Suprapubic skin (tissue), 3 donors: ENCODE results near the gene THRB.

Source experiments
- POLR2AphosphoS5 ChIP-seq, 3 donors: sonication (generic); formaldehyde crosslinking; IDR thresholded peaks; one replicate each; pipeline ENCODE4 v1.6.1; 2017; ENCODE audit warnings: antibody characterized with exemption in 3 of 3
- TF ChIP-seq, protein P1 (sequence below), 2 donors: fragments of 200-600 bp in 1 of 2; fragments of 450-650 bp in 1 of 2; sonication (generic) in 1 of 2; IDR thresholded peaks; one replicate each; pipeline ENCODE4 v1.5.1; 2016 to 2019; ENCODE audit warnings: antibody characterized with exemption in 2 of 2, mild to moderate bottlenecking in 1 of 2, moderate library complexity in 1 of 2

DNA sequence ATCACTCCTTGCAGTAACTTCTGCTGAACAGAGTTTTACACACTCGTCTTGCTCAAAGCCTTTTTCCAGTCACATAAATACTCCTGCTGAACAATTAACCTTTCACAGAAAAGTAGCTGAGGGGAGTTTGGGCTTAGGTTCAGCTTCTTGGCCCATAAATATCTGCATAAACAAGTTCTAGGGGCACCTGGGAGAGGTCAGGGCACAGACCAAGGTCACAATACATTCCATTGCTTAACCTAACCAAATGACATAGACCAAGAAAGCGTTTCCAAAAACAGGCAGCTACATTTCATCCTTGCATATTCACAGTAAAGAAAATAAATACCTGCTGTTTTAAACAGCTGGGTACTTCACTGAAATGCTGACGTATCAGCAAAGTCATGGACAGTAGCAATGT lies 101.3 kb downstream of the THRB start:
- TF ChIP-seq, protein P1, sequence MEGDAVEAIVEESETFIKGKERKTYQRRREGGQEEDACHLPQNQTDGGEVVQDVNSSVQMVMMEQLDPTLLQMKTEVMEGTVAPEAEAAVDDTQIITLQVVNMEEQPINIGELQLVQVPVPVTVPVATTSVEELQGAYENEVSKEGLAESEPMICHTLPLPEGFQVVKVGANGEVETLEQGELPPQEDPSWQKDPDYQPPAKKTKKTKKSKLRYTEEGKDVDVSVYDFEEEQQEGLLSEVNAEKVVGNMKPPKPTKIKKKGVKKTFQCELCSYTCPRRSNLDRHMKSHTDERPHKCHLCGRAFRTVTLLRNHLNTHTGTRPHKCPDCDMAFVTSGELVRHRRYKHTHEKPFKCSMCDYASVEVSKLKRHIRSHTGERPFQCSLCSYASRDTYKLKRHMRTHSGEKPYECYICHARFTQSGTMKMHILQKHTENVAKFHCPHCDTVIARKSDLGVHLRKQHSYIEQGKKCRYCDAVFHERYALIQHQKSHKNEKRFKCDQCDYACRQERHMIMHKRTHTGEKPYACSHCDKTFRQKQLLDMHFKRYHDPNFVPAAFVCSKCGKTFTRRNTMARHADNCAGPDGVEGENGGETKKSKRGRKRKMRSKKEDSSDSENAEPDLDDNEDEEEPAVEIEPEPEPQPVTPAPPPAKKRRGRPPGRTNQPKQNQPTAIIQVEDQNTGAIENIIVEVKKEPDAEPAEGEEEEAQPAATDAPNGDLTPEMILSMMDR (IDR thresholded peaks at IDR 0.05), result no peak
- TF ChIP-seq POLR2AphosphoS5 (IDR thresholded peaks at IDR 0.05), result no peak
